ENCODE data around the gene TOPBP1.

DNA sequence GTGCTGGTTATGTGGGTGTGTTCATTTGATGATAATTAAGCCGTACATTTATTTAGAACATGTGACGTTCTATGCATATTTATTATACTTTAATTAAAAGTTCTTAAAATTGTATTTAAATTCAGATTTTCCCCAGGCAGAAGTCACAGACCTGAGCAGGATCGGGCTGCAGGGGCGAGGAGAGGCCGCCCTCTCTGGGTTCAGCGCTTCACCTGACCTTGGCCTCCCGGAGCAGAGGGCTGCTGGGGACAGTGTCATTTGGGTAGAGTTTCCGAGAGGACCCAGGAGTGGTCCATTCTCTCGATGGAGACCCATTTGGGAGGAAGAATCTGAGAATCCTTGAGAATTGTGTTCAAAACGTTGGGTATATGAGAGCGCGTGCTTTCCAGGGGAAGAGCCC is 12.0 kb upstream of the TOPBP1 start:
- TF ChIP-seq, protein P1, sequence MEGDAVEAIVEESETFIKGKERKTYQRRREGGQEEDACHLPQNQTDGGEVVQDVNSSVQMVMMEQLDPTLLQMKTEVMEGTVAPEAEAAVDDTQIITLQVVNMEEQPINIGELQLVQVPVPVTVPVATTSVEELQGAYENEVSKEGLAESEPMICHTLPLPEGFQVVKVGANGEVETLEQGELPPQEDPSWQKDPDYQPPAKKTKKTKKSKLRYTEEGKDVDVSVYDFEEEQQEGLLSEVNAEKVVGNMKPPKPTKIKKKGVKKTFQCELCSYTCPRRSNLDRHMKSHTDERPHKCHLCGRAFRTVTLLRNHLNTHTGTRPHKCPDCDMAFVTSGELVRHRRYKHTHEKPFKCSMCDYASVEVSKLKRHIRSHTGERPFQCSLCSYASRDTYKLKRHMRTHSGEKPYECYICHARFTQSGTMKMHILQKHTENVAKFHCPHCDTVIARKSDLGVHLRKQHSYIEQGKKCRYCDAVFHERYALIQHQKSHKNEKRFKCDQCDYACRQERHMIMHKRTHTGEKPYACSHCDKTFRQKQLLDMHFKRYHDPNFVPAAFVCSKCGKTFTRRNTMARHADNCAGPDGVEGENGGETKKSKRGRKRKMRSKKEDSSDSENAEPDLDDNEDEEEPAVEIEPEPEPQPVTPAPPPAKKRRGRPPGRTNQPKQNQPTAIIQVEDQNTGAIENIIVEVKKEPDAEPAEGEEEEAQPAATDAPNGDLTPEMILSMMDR (IDR thresholded peaks at IDR 0.05; ENCODE audit: borderline replicate concordance, extremely low read depth, low read length, poor library complexity, severe bottlenecking) = no peak
- no peak for TF ChIP-seq EZH2 (IDR thresholded peaks at IDR 0.05; ENCODE audit: borderline replicate concordance, low read depth, low read length, severe bottlenecking)

Data from DND-41 (cell line).